SJSA1 (cell line): ENCODE data around the gene IRGM. TPM values are rescaled to one million over a fixed set of nuclear protein-coding genes. Genes with fewer than 3 reads are reported as not detected.
"Not testable (repeated sequence)": the region's sequence is repeated elsewhere in the genome, so short reads cannot be mapped to it uniquely, and the experiment has no call there.

Source experiments
- DNase-seq, 2 experiments: peaks; one replicate each; pipeline ENCODE4 v3.0.0-alpha.2; 2015 to 2020; ENCODE audit warnings: low spot score in 2 of 2, low read depth in 1 of 2
- H3K27ac ChIP-seq: fragments of 250-450 bp; sonication (Bioruptor Pico); 2 replicates; pipeline ENCODE4 v1.5.1; 2020; ENCODE audit warnings: mild to moderate bottlenecking, moderate library complexity
- H3K27me3 ChIP-seq: fragments of 250-450 bp; sonication (Bioruptor Pico); replicated peaks from 2 replicates; pipeline ENCODE4 v1.5.1; 2020; ENCODE audit warnings: mild to moderate bottlenecking, moderate library complexity
- H3K36me3 ChIP-seq: fragments of 250-450 bp; sonication (Bioruptor Pico); 2 replicates; pipeline ENCODE4 v1.5.1; 2020; ENCODE audit warnings: mild to moderate bottlenecking
- H3K4me1 ChIP-seq: fragments of 250-450 bp; sonication (Bioruptor Pico); replicated peaks from 2 replicates; pipeline ENCODE4 v1.6.1; 2021; ENCODE audit warnings: mild to moderate bottlenecking
- H3K4me3 ChIP-seq: fragments of 250-450 bp; sonication (Bioruptor Pico); 2 replicates; pipeline ENCODE4 v1.5.1; 2020; ENCODE audit warnings: mild to moderate bottlenecking
- H3K9me3 ChIP-seq: fragments of 250-450 bp; sonication (Bioruptor Pico); replicated peaks from 2 replicates; pipeline ENCODE4 v1.5.1; 2020; ENCODE audit warnings: mild to moderate bottlenecking
- total RNA-seq: library from RNA; depleted of rRNA; stranded (reverse); fragments of >200 nt; shearing (Covaris generic); gene quantifications from 2 replicates; pipeline ENCODE4 v1.2.3, GENCODE V29; 2014; rRNA removed

Gene IRGM
- total RNA-seq = not detected in 2 replicates

- not testable (repeated sequence) for H3K4me3 ChIP-seq, H3K27me3 ChIP-seq, H3K4me1 ChIP-seq, H3K9me3 ChIP-seq, H3K36me3 ChIP-seq, H3K27ac ChIP-seq, DNase-seq
Observed at GRCh38 chr5:150846308-150846653, at the start of gene IRGM. IRGM (plus strand) TSS chr5:150846521; CDS start chr5:150848124, 1,603 bp downstream.

- Histone ChIP-seq H3K27me3 (no peaks in the 10 kb centered on the region), H3K4me1 (peaks cover 7% of the 10 kb centered on the region; the same call in 1 of the 2 replicates), H3K9me3 (no peaks in the 10 kb centered on the region), H3K4me3 (no peak overlapping the region), H3K36me3 (no peaks in the 10 kb centered on the region), H3K27ac (no peak overlapping the region)
- DNase-seq = no peak
Observed at GRCh38 chr5:150797384-150797783, 48.9 kb upstream of the IRGM start.

- H3K36me3 ChIP-seq = no peaks in the 10 kb centered on the region
- H3K4me3 ChIP-seq = peak overlapping the region; percentile 31
- peaks cover 7% of the 10 kb centered on the region; the same call in 1 of the 2 replicates for H3K4me1 ChIP-seq
- peak in 1 of 2 experiments; percentile 90 for DNase-seq
- 0 out of 2 replicates have a peak, but pooled peaks cover 3% of the 10 kb centered on the region for H3K27me3 ChIP-seq
- H3K9me3 ChIP-seq = no peaks in the 10 kb centered on the region
- no peak overlapping the region for H3K27ac ChIP-seq
Observed at GRCh38 chr5:150801117-150801927, 45.0 kb upstream of the IRGM start.

DNA sequence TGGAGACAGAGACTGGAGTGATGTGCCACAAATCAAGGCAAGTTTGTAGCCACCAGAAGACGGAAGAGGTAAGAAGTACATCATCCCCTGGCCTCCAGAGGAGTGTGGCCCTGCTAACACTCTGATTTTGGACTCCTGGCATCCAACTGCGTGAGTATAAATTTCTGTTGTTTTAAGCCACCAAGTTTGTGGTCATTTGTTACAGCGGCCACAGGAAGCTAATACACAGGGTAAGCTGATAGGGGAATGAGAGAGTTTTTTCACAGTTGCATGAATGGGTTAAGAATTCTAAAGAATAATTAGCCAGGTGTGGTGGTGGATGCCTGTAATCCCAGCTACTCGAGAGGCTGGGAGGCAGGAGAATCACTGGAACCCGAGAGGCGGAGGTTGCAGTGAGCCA, 41.9 kb upstream of the IRGM start:
- H3K9me3 ChIP-seq = no peaks in the 10 kb centered on the region
- H3K4me1 ChIP-seq = peaks cover 7% of the 10 kb centered on the region; the same call in 1 of the 2 replicates
- no peak overlapping the region for H3K4me3 ChIP-seq
- no peaks in the 10 kb centered on the region for H3K36me3 ChIP-seq
- no peak overlapping the region for H3K27ac ChIP-seq
- H3K27me3 ChIP-seq = 0 out of 2 replicates have a peak, but pooled peaks cover 6% of the 10 kb centered on the region
- DNase-seq = no peak

DNA sequence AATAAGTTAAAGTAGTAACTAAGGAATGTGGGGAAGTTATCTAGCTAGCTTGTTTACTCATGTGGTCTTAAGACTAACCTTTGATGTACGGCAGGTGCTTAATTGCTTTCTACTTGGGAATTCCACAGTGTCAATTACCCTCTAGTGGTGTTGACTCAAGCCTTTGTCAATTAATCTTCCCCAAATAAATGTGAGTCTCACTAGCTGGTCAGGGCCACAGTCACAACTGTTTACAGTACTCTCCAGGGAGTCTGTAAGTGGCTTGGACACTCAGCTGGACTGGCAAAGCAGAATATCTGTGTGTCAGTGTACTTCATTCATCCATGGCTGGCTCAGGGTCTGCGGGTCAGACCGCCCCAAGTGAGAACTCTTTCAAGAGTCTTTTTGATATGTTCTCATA, 37.0 kb upstream of the IRGM start:
- no peaks in the 10 kb centered on the region for H3K9me3 ChIP-seq
- no peak overlapping the region for H3K27ac ChIP-seq
- no peaks in the 10 kb centered on the region for H3K36me3 ChIP-seq
- no peak overlapping the region for H3K4me3 ChIP-seq
- H3K4me1 ChIP-seq = no peaks in the 10 kb centered on the region
- H3K27me3 ChIP-seq = peaks cover 6% of the 10 kb centered on the region; the same call in 1 of the 2 replicates
- DNase-seq = no peak

GRCh38 chr5:150815010-150815409, 31.3 kb upstream of the IRGM start:
- no peaks in the 10 kb centered on the region for H3K4me1 ChIP-seq
- no peaks in the 10 kb centered on the region; the same call in 1 of the 2 replicates for H3K27me3 ChIP-seq
- H3K36me3 ChIP-seq = no peaks in the 10 kb centered on the region
- no peak overlapping the region for H3K27ac ChIP-seq
- H3K4me3 ChIP-seq = no peak overlapping the region
- H3K9me3 ChIP-seq = no peaks in the 10 kb centered on the region; the same call in 1 of the 2 replicates
- no peak for DNase-seq

GRCh38 chr5:150816946-150817345, 29.4 kb upstream of the IRGM start:
- H3K4me1 ChIP-seq = no peaks in the 10 kb centered on the region
- H3K27me3 ChIP-seq = no peaks in the 10 kb centered on the region
- no peaks in the 10 kb centered on the region for H3K36me3 ChIP-seq
- no peak overlapping the region for H3K27ac ChIP-seq
- no peaks in the 10 kb centered on the region; the same call in 1 of the 2 replicates for H3K9me3 ChIP-seq
- H3K4me3 ChIP-seq = no peak overlapping the region
- no peak for DNase-seq

- Histone ChIP-seq H3K27ac (no peak overlapping the region), H3K4me1 (0 out of 2 replicates have a peak, but pooled peaks cover 3% of the 10 kb centered on the region), H3K36me3 (no peaks in the 10 kb centered on the region), H3K9me3 (no peaks in the 10 kb centered on the region), H3K4me3 (no peak overlapping the region), H3K27me3 (no peaks in the 10 kb centered on the region)
- DNase-seq = no peak
Observed at GRCh38 chr5:150829744-150830143, 16.6 kb upstream of the IRGM start.

DNA sequence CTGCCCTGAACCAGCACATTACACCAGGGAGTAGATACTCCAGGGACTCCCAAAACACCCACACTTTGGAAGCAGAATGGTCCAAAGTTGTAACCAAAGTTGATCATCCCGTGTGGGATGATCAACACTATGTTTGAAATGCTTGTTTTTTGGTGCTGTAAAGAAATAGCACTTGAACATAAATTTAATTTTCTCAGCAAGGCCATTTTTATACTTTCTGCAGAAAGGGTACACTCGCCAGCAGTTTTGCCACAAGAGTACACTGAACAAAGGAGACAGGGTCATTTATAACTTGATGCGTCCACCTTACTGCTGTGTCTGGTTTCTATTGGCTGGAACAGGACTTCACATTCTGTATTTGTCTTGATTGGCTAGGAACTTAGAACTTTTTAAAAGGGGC, 14.5 kb upstream of the IRGM start:
- H3K27me3 ChIP-seq, H3K4me1 ChIP-seq, H3K4me3 ChIP-seq, H3K27ac ChIP-seq, DNase-seq, H3K9me3 ChIP-seq, H3K36me3 ChIP-seq: not testable (repeated sequence)

DNA sequence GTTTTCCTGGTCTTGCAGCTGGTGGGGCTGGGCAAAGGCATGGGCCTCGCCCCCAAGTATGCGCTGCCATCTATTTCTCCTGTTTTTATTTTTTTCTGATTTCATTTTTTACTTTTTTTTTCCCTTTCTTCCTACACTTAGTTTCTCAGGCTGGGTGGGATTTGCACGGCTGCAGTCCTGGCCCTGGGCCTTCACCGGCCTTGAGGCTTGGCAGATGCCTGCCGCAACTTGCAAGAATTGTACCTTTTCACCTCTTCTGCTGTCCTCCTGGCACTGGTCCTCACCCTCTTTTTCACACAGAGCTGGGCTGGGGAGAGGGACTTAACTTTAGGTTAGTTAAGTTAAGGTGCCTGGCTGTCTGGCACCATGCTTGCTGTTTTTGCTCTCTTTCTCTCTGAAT, 10.3 kb upstream of the IRGM start:
- no peaks in the 10 kb centered on the region for H3K27me3 ChIP-seq
- no peak overlapping the region for H3K4me3 ChIP-seq
- H3K4me1 ChIP-seq = no peaks in the 10 kb centered on the region
- DNase-seq = no peak
- H3K27ac ChIP-seq = no peak overlapping the region
- no peaks in the 10 kb centered on the region for H3K9me3 ChIP-seq
- H3K36me3 ChIP-seq = no peaks in the 10 kb centered on the region

GRCh38 chr5:150836703-150837102, 9.6 kb upstream of the IRGM start:
- DNase-seq = no peak
- no peaks in the 10 kb centered on the region for H3K27me3 ChIP-seq
- H3K4me3 ChIP-seq = no peak overlapping the region
- no peaks in the 10 kb centered on the region for H3K4me1 ChIP-seq
- no peaks in the 10 kb centered on the region for H3K9me3 ChIP-seq
- no peaks in the 10 kb centered on the region for H3K36me3 ChIP-seq
- H3K27ac ChIP-seq = no peak overlapping the region

- not testable (repeated sequence) for H3K27me3 ChIP-seq, H3K9me3 ChIP-seq, H3K36me3 ChIP-seq, H3K27ac ChIP-seq, H3K4me1 ChIP-seq, DNase-seq, H3K4me3 ChIP-seq
Observed at GRCh38 chr5:150845185-150845859, 999 bp upstream of the IRGM start.

DNA sequence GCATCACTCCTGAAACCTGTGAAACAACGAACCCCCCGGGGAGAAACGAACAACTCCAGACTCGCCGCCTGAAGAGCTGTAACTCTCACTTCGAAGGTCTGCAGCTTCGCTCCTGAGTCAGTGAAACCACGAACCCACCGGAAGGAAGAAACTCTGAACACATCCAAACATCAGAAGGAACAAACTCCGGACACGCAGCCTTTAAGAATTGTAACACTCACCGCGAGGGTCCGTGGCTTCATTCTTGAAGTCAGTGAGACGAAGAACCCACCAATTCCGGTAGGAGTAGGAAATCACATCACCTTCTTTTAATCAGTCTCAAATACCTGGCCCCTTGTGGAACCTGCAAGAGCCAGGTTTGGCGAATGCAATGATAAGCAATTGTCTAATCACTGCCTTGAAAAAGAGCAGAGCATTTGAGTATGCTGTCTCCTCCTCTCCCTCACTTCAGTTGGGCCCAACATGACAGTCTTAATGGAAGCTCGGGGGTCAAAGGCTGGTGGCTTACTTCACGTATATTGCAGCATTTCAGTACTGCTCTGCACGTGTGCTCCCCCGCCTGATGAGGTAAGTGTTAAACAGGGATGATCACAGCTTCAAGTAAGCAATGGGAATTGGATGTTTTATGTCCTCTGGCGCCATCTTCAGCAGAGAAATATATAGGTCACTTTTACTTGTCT, 473 bp downstream of the IRGM start:
- Histone ChIP-seq H3K27me3 (0 out of 2 replicates have a peak, but pooled peaks cover 2% of the 10 kb centered on the region), H3K4me1 (no peaks in the 10 kb centered on the region; the same call in 1 of the 2 replicates), H3K4me3 (no peak overlapping the region), H3K27ac (no peak overlapping the region), H3K36me3 (no peaks in the 10 kb centered on the region), H3K9me3 (no peaks in the 10 kb centered on the region)
- peak in 1 of 2 experiments; percentile 63 for DNase-seq

GRCh38 chr5:150847334-150847695, 994 bp downstream of the IRGM start:
- peaks cover 4% of the 10 kb centered on the region; the same call in 1 of the 2 replicates for H3K27me3 ChIP-seq
- H3K4me1 ChIP-seq = no peaks in the 10 kb centered on the region; the same call in 1 of the 2 replicates
- H3K36me3 ChIP-seq = no peaks in the 10 kb centered on the region
- no peak overlapping the region for H3K27ac ChIP-seq
- DNase-seq = no peak
- no peaks in the 10 kb centered on the region for H3K9me3 ChIP-seq
- H3K4me3 ChIP-seq = no peak overlapping the region
